Measurements from ENCODE around the gene MTA2. TPM values are rescaled to one million over a fixed set of nuclear protein-coding genes. Genes with fewer than 3 reads are reported as not detected.

The MTA2 gene
- polyA plus RNA-seq, 2 of the 4 experiments (the other 2 are of a cell fraction): 21.8 to 85.0 TPM

- ATAC-seq: no peak
- H3K9me3 ChIP-seq: no peaks in the 10 kb centered on the region
- no peak for TF ChIP-seq HEYL (CRISPR knock-in tag; IDR thresholded peaks at IDR 0.05)
- TF ChIP-seq, protein P1, sequence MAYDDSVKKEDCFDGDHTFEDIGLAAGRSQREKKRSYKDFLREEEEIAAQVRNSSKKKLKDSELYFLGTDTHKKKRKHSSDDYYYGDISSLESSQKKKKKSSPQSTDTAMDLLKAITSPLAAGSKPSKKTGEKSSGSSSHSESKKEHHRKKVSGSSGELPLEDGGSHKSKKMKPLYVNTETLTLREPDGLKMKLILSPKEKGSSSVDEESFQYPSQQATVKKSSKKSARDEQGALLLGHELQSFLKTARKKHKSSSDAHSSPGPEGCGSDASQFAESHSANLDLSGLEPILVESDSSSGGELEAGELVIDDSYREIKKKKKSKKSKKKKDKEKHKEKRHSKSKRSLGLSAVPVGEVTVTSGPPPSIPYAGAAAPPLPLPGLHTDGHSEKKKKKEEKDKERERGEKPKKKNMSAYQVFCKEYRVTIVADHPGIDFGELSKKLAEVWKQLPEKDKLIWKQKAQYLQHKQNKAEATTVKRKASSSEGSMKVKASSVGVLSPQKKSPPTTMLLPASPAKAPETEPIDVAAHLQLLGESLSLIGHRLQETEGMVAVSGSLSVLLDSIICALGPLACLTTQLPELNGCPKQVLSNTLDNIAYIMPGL (CRISPR knock-in tag; IDR thresholded peaks at IDR 0.05; ENCODE audit: borderline replicate concordance): no peak
- no peak for TF ChIP-seq RFX5 (IDR thresholded peaks at IDR 0.05)
- TF ChIP-seq EHF (CRISPR knock-in tag; IDR thresholded peaks at IDR 0.05): no peak
- TF ChIP-seq JUNB (IDR thresholded peaks at IDR 0.05): no peak
- TF ChIP-seq ZNF302 (CRISPR knock-in tag; IDR thresholded peaks at IDR 0.05): no peak
- TF ChIP-seq ZC3H11A (IDR thresholded peaks at IDR 0.05): no peak
- H3K4me1 ChIP-seq: peaks cover 10% of the 10 kb centered on the region
- 89% methylated on average over 2 of the region's 2 CpGs for WGBS (ENCODE audit: missing lambda C conversion rate)
- DNase-seq (ENCODE audit: low read depth in 1 of 2, low spot score in 1 of 2): no peak
- ChIA-PET POLR2A (interaction anchor here (1.3 kb wide), 1 partner anchor 12 kb away, joined by 7 read pairs; the partner anchor contains the start of gene TUT1), CTCF (interaction anchor here (1.3 to 3.0 kb wide), 3 partner anchors 9 to 19 kb away, joined by 4 to 8 read pairs (median 6); no protein-coding TSS in a partner anchor)
- FAIRE-seq: no peak
- H3K4me2 ChIP-seq: no peak overlapping the region
- no peak overlapping the region for H3K27ac ChIP-seq
- H3K4me3 ChIP-seq: no peak overlapping the region
Measured at GRCh38 chr11:62579252-62579651, 22.4 kb downstream of the MTA2 start.

DNA sequence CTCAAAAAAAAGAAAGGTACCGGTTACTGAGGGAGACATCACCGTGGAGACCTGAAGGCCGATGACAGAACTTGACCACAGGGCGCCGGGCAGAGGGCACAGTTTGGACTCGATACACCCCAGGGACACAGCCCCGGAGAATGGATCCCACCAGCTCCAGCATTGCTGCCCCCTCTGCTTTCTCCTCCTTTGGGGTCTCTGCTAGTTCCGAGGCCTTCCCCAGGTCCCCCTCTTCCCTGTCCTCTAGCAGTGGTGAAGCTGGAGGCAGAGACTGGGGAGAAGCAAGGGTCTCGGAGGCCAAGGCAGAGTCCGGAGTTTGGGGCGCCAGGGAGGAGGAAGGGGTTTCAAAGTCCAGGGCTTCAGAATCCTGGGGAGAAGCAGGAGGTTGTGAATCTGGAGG, 23.1 kb downstream of the MTA2 start:
- Histone ChIP-seq H3K4me1 (peaks cover 10% of the 10 kb centered on the region), H3K9me3 (no peaks in the 10 kb centered on the region), H3K27ac (no peak overlapping the region), H3K4me3 (no peak overlapping the region), H3K4me2 (no peak overlapping the region)
- ATAC-seq (no peak), FAIRE-seq (no peak), DNase-seq (ENCODE audit: low read depth in 1 of 2, low spot score in 1 of 2) (no peak)
- ChIA-PET CTCF (interaction anchor here (1.3 to 3.0 kb wide), 5 partner anchors 9 to 154 kb away, joined by 4 to 10 read pairs (median 7); partner anchors contain the start of gene TUT1), POLR2A (interaction anchor here (1.3 kb wide), 1 partner anchor 13 kb away, joined by 7 read pairs; the partner anchor contains the start of gene TUT1)
- no peak for TF ChIP-seq ZFP36 (IDR thresholded peaks at IDR 0.05; ENCODE audit: borderline replicate concordance, partially characterized antibody)
- no peak for TF ChIP-seq SREBF2 (IDR thresholded peaks at IDR 0.05)
- TF ChIP-seq CHD2 (IDR thresholded peaks at IDR 0.05; ENCODE audit: low read length, partially characterized antibody): no peak
- no peak for TF ChIP-seq RNF2 (IDR thresholded peaks at IDR 0.05; ENCODE audit: borderline replicate concordance, low read depth)
- no peak for TF ChIP-seq HEYL (CRISPR knock-in tag; IDR thresholded peaks at IDR 0.05)
- TF ChIP-seq CBX2 (IDR thresholded peaks at IDR 0.05; ENCODE audit: borderline replicate concordance, low read depth): no peak
- TF ChIP-seq MAZ (IDR thresholded peaks at IDR 0.05; ENCODE audit: borderline replicate concordance, low read depth, low read length): no peak
- TF ChIP-seq, protein P2, sequence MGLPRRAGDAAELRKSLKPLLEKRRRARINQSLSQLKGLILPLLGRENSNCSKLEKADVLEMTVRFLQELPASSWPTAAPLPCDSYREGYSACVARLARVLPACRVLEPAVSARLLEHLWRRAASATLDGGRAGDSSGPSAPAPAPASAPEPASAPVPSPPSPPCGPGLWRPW (IDR thresholded peaks at IDR 0.05): no peak
- TF ChIP-seq HDAC2 (IDR thresholded peaks at IDR 0.05): no peak
- TF ChIP-seq, protein P3, sequence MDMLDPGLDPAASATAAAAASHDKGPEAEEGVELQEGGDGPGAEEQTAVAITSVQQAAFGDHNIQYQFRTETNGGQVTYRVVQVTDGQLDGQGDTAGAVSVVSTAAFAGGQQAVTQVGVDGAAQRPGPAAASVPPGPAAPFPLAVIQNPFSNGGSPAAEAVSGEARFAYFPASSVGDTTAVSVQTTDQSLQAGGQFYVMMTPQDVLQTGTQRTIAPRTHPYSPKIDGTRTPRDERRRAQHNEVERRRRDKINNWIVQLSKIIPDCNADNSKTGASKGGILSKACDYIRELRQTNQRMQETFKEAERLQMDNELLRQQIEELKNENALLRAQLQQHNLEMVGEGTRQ (IDR thresholded peaks at IDR 0.05): no peak
- no peak for TF ChIP-seq NPAS2 (CRISPR knock-in tag; IDR thresholded peaks at IDR 0.05; ENCODE audit: borderline replicate concordance)
- no peak for TF ChIP-seq JUNB (IDR thresholded peaks at IDR 0.05)
- TF ChIP-seq FOXS1 (CRISPR knock-in tag; IDR thresholded peaks at IDR 0.05): no peak
- no peak for TF ChIP-seq KDM1A (IDR thresholded peaks at IDR 0.05; ENCODE audit: low read depth)
- TF ChIP-seq ZSCAN20 (CRISPR knock-in tag; IDR thresholded peaks at IDR 0.05): no peak
- no peak for TF ChIP-seq PBX3 (IDR thresholded peaks at IDR 0.05)
- no peak for TF ChIP-seq KDM5A (IDR thresholded peaks at IDR 0.05)
- no peak for TF ChIP-seq MYC (IDR thresholded peaks at IDR 0.05; ENCODE audit: borderline replicate concordance, low read length)
- TF ChIP-seq CEBPB (IDR thresholded peaks at IDR 0.05): no peak
- WGBS (ENCODE audit: missing lambda C conversion rate): 96% methylated on average over 11 of the region's 11 CpGs
